PFSK-1 (cell line): ENCODE data around the gene WDR86.

Source experiments
- POLR2AphosphoS5 ChIP-seq: IDR thresholded peaks from 2 replicates; pipeline ENCODE4 v1.6.1; 2012; ENCODE audit warnings: low read depth, mild to moderate bottlenecking, control low read depth, low read length, moderate library complexity
- TF ChIP-seq, protein P1 (sequence below), 2 experiments: IDR thresholded peaks; 2 replicates each; pipeline versions ENCODE4 v1.6.1 to v1.8.0; 2011 to 2012; ENCODE audit warnings: low read depth in 2 of 2, low read length in 2 of 2, control low read depth in 1 of 2, inconsistent platforms in 1 of 2, mild to moderate bottlenecking in 1 of 2, moderate library complexity in 1 of 2; ENCODE audit not compliant: insufficient read depth in 1 of 2

DNA sequence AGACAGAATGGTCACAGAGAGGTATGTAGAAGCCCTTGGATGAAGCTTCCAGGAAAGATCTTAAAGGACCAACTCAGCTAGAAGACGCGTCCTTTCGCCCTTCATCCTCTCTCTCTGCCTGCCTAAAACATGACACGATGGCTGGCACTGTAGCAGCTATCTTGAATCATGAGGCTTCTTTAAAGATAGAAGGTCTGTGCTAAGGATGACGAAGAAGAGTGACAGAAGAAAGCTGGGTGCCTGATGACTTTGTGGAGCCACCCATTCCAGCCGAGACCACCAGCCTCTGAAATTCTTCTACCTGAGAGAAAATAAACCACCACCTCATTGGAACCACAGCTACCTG, 25.5 kb downstream of the WDR86 start:
- TF ChIP-seq POLR2AphosphoS5: no peak
- TF ChIP-seq, protein P1, sequence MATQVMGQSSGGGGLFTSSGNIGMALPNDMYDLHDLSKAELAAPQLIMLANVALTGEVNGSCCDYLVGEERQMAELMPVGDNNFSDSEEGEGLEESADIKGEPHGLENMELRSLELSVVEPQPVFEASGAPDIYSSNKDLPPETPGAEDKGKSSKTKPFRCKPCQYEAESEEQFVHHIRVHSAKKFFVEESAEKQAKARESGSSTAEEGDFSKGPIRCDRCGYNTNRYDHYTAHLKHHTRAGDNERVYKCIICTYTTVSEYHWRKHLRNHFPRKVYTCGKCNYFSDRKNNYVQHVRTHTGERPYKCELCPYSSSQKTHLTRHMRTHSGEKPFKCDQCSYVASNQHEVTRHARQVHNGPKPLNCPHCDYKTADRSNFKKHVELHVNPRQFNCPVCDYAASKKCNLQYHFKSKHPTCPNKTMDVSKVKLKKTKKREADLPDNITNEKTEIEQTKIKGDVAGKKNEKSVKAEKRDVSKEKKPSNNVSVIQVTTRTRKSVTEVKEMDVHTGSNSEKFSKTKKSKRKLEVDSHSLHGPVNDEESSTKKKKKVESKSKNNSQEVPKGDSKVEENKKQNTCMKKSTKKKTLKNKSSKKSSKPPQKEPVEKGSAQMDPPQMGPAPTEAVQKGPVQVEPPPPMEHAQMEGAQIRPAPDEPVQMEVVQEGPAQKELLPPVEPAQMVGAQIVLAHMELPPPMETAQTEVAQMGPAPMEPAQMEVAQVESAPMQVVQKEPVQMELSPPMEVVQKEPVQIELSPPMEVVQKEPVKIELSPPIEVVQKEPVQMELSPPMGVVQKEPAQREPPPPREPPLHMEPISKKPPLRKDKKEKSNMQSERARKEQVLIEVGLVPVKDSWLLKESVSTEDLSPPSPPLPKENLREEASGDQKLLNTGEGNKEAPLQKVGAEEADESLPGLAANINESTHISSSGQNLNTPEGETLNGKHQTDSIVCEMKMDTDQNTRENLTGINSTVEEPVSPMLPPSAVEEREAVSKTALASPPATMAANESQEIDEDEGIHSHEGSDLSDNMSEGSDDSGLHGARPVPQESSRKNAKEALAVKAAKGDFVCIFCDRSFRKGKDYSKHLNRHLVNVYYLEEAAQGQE (IDR thresholded peaks at IDR 0.05; ENCODE audit: insufficient read depth in 1 of 2, low read depth in 2 of 2, low read length in 2 of 2): no peak
